ENCODE data around the gene UBL7.

The UBL7 gene

DNA sequence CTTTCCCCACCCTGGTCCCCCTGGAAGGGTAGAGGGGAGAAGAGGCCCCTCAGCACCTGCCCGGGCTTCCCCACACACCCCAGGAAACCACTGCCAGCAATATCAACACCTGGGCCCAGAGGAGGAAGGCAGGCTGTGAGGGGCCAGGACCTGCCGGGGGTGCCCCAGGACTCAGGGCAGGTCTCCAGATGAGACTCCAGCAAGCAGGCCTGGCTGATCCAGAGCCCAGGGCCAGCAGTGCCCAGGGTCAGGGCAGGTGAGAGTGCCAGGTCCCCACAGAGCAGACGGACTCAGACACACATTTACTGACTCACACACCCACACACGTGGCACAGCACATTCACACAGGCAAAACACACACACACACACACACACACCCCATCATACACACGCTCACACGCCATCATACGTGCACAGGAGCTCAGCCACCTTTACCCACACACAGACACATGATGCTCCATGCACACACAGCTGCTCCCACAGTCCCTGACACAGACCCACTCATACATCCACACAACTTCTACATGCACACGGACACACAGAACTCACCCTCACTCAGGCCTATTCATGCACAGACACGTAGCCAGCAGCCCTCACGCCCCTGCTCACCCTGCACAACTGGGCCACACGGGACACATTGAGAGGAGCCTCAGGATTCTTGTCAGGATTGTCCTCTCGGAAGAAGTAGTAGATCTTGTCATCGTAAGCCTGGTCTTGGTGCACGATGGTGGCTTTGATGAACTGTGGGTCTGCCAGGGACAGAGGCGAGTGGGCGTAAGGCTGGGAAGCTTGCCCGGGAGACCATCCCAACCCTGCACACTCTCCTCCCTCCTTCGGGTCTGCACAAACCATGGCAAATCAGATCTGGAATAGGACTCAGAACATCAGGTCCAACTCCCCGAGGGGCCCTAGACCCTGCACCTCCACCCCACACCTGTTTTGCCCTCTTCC is 44.7 kb downstream of the UBL7 start:
- Histone ChIP-seq H3K36me3 (ENCODE audit: control insufficient read depth in 1 of 2, insufficient read depth in 2 of 2, low read length in 2 of 2) (no peaks in the 10 kb centered on the region), H3K9ac (ENCODE audit: low read depth in 1 of 2, low read length in 2 of 2) (no peak overlapping the region), H3K27ac (ENCODE audit: low read depth, low read length) (no peak overlapping the region)

DNA sequence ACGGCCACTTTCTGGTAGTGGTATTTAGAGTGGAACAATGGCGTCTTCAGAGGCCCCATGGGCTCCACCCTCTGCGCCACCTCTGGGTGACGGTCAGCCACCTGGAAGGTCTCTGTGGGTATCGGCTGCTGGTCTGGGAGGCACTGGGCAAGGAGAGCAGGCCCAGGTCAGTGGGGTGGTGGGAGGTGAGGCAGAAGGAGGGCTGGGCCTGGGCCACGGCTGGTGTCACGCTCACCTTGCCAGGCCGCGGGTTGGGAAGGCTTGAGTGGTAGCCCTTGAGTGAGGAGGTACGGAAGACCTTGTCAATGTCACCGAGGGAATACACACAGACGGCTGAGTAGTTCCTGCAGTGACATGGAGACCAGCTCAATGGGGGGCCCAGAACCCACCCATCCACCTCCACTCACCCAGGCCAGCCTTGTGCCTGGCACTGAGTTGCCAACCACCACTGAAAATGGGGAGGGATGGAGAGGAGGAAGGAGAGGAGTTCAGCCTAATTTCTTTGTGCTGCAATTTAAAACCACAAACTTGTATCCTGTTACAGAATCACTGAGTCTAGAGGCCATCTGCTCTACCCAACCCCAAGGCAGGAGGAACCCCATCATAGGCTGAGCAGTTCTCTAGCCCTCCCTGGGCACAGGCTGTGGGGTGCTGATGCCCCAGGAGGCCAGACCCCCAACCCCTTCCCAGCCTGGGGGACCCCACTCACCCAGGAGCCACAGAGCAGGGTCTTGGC is 46.2 kb downstream of the UBL7 start:
- Histone ChIP-seq H3K9ac (ENCODE audit: low read depth in 1 of 2, low read length in 2 of 2) (no peak overlapping the region), H3K36me3 (ENCODE audit: control insufficient read depth in 1 of 2, insufficient read depth in 2 of 2, low read length in 2 of 2) (no peaks in the 10 kb centered on the region), H3K4me1 (ENCODE audit: control insufficient read depth in 1 of 2, insufficient read depth in 2 of 2, low read length in 2 of 2) (peaks cover 0 to 10% of the 10 kb centered on the region in 2 donors), H3K27ac (ENCODE audit: low read depth, low read length) (no peak overlapping the region), H3K27me3 (ENCODE audit: control insufficient read depth in 1 of 2, insufficient read depth in 2 of 2, low read length in 2 of 2) (no peaks in the 10 kb centered on the region), H3K4me3 (ENCODE audit: low read depth in 1 of 2, low read length in 2 of 2) (no peak overlapping the region), H3K9me3 (ENCODE audit: control insufficient read depth in 1 of 2, low read length in 2 of 2) (no peaks in the 10 kb centered on the region)

More for the DNA sequence above, 44.7 kb downstream of the UBL7 start:
- H3K4me3 ChIP-seq (ENCODE audit: low read depth in 1 of 2, low read length in 2 of 2) = no peak overlapping the region
- peaks cover 4 to 10% of the 10 kb centered on the region in 2 donors for H3K4me1 ChIP-seq (ENCODE audit: control insufficient read depth in 1 of 2, insufficient read depth in 2 of 2, low read length in 2 of 2)
- no peaks in the 10 kb centered on the region for H3K27me3 ChIP-seq (ENCODE audit: control insufficient read depth in 1 of 2, insufficient read depth in 2 of 2, low read length in 2 of 2)
- H3K9me3 ChIP-seq (ENCODE audit: control insufficient read depth in 1 of 2, low read length in 2 of 2) = no peaks in the 10 kb centered on the region

DNA sequence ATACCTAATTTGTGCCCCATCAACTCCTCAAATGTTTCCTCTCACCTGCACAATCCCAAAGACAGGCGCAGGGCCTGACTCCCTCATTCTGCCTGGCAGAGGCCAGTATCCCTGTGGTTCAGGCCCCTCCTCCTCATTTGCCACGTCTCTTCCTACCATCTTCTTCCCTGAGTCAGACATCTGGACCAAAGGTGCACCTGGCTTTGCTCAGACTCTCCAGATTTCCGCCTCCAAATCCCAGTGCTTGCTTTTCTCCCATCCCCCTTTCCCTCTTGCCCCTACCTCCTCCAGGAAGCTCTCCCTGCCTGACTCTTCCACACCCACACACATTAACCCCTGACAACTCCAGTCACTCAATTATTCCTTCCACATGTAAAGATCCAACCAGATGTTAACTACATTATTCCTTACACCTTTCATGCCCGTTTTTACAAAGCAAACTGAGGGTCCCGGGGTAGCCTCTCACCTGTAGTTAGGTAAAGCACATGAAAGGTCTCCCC is 46.8 kb downstream of the UBL7 start:
- Histone ChIP-seq H3K36me3 (ENCODE audit: control insufficient read depth in 1 of 2, insufficient read depth in 2 of 2, low read length in 2 of 2) (no peaks in the 10 kb centered on the region), H3K9me3 (ENCODE audit: control insufficient read depth in 1 of 2, low read length in 2 of 2) (no peaks in the 10 kb centered on the region), H3K9ac (ENCODE audit: low read depth in 1 of 2, low read length in 2 of 2) (no peak overlapping the region), H3K27ac (ENCODE audit: low read depth, low read length) (no peak overlapping the region), H3K4me3 (ENCODE audit: low read depth in 1 of 2, low read length in 2 of 2) (no peak overlapping the region), H3K27me3 (ENCODE audit: control insufficient read depth in 1 of 2, insufficient read depth in 2 of 2, low read length in 2 of 2) (no peaks in the 10 kb centered on the region), H3K4me1 (ENCODE audit: control insufficient read depth in 1 of 2, insufficient read depth in 2 of 2, low read length in 2 of 2) (peaks cover 0 to 7% of the 10 kb centered on the region in 2 donors)

DNA sequence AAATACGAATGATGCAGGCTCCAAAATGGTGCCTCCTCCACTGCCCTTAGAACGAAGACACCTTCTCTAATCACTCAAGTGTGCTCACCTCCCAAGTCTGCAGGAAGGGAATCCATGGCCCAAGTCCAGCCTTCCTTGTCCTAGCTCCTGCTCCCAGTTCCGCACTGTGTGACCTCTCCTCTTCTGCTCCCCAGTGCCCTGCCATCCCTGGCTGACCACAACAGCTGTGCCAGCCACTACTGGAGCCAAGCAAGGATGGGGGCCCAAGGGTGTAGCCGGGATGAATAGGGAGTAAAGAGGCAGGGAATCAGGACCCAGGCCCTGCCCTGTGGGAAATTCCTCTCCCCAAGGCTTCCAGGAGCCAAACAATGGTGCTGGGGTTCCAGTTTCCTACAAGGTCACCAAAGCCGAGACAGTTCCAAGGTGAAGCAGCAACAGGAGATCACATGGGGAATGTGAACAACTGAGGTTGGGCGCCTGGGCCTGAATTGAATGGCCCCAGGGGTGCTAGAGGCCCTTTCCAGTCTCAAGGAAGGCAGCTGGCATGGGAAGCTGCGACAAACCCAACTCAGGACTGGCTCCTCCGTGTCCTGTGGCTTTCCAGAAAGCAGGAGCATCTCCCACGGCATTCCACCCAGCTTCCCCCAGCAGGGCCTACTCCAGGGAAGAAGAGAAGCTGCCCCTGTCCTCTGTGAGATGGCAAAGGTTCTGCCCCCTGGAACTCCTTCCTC is 47.4 kb downstream of the UBL7 start:
- H3K27ac ChIP-seq (ENCODE audit: low read depth, low read length) = no peak overlapping the region
- no peaks in the 10 kb centered on the region for H3K36me3 ChIP-seq (ENCODE audit: control insufficient read depth in 1 of 2, insufficient read depth in 2 of 2, low read length in 2 of 2)
- H3K9me3 ChIP-seq (ENCODE audit: control insufficient read depth in 1 of 2, low read length in 2 of 2) = no peaks in the 10 kb centered on the region
- no peak overlapping the region for H3K9ac ChIP-seq (ENCODE audit: low read depth in 1 of 2, low read length in 2 of 2)
- H3K4me3 ChIP-seq (ENCODE audit: low read depth in 1 of 2, low read length in 2 of 2) = no peak overlapping the region
- H3K4me1 ChIP-seq (ENCODE audit: control insufficient read depth in 1 of 2, insufficient read depth in 2 of 2, low read length in 2 of 2) = peaks cover 0 to 1% of the 10 kb centered on the region in 2 donors
- no peaks in the 10 kb centered on the region for H3K27me3 ChIP-seq (ENCODE audit: control insufficient read depth in 1 of 2, insufficient read depth in 2 of 2, low read length in 2 of 2)

DNA sequence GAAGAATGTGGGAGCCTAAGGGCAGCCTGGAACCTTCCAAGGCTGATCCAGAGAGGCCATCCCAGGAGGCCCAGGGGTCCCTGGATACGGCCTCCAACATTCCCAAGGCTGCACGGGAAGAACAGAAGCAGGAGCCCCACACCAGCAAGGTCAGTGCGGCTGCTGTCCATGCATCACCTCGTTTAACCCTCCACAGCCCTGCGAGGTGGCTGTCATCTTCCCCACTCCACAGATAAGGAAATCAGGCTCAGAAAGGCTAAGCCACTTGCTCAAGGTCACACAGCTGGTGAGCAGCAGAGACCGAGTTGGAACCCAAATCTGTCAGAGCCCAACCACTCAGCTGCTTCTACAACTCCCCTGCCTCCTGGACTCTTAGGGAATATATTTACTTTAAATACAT is 48.8 kb downstream of the UBL7 start:
- Histone ChIP-seq H3K4me1 (ENCODE audit: control insufficient read depth in 1 of 2, insufficient read depth in 2 of 2, low read length in 2 of 2) (no peaks in the 10 kb centered on the region), H3K27ac (ENCODE audit: low read depth, low read length) (no peak overlapping the region), H3K9me3 (ENCODE audit: control insufficient read depth in 1 of 2, low read length in 2 of 2) (no peaks in the 10 kb centered on the region), H3K9ac (ENCODE audit: low read depth in 1 of 2, low read length in 2 of 2) (no peak overlapping the region), H3K27me3 (ENCODE audit: control insufficient read depth in 1 of 2, insufficient read depth in 2 of 2, low read length in 2 of 2) (no peaks in the 10 kb centered on the region), H3K36me3 (ENCODE audit: control insufficient read depth in 1 of 2, insufficient read depth in 2 of 2, low read length in 2 of 2) (no peaks in the 10 kb centered on the region), H3K4me3 (ENCODE audit: low read depth in 1 of 2, low read length in 2 of 2) (no peak overlapping the region)

DNA sequence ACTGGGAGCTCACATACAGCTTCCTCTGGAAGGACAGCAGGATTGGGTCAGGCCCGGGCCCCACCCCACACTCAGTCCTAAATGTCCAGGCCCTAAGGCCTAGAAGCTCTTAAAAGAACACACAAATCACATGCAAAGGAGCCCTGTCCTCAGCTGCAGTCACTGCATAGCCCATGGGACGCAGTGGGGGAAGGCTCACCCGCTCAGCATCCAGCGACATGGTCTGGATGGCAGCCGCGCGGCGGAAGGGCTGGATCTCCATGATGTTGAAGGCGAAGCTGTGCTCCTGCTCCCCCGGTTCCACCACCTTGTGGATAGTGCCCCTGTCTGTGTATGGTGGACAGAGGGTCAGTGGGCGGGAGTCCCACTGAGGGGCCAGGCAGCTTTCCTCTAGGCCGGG is 49.3 kb downstream of the UBL7 start:
- Histone ChIP-seq H3K36me3 (ENCODE audit: control insufficient read depth in 1 of 2, insufficient read depth in 2 of 2, low read length in 2 of 2) (no peaks in the 10 kb centered on the region), H3K9me3 (ENCODE audit: control insufficient read depth in 1 of 2, low read length in 2 of 2) (no peaks in the 10 kb centered on the region), H3K4me3 (ENCODE audit: low read depth in 1 of 2, low read length in 2 of 2) (no peak overlapping the region), H3K27ac (ENCODE audit: low read depth, low read length) (no peak overlapping the region), H3K9ac (ENCODE audit: low read depth in 1 of 2, low read length in 2 of 2) (no peak overlapping the region), H3K27me3 (ENCODE audit: control insufficient read depth in 1 of 2, insufficient read depth in 2 of 2, low read length in 2 of 2) (peaks cover 0 to 2% of the 10 kb centered on the region in 2 donors), H3K4me1 (ENCODE audit: control insufficient read depth in 1 of 2, insufficient read depth in 2 of 2, low read length in 2 of 2) (no peaks in the 10 kb centered on the region)

DNA sequence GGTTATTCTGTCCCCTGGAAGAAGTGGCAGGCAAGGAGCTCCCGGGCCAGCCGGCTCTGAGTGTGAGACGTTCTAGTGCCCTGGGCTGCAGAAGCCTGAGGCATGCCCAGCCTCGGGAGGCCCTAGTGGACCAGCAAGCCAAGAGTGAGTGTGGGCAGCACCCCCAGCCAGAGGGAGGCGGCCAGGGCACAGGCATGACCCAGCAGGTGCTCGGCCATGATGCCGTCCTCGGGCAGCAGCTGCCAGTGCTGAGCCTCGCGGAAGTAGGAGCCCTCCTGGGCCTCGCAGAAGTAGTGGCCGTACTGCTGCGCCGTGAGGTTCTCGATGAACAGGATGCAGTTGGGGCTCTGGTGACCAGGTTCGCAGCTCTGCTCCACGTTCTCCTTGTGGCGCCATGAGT is 50.5 kb downstream of the UBL7 start:
- no peaks in the 10 kb centered on the region for H3K4me1 ChIP-seq (ENCODE audit: control insufficient read depth in 1 of 2, insufficient read depth in 2 of 2, low read length in 2 of 2)
- H3K36me3 ChIP-seq (ENCODE audit: control insufficient read depth in 1 of 2, insufficient read depth in 2 of 2, low read length in 2 of 2) = no peaks in the 10 kb centered on the region
- H3K27me3 ChIP-seq (ENCODE audit: control insufficient read depth in 1 of 2, insufficient read depth in 2 of 2, low read length in 2 of 2) = peaks cover 0 to 5% of the 10 kb centered on the region in 2 donors
- H3K9me3 ChIP-seq (ENCODE audit: control insufficient read depth in 1 of 2, low read length in 2 of 2) = no peaks in the 10 kb centered on the region
- no peak overlapping the region for H3K27ac ChIP-seq (ENCODE audit: low read depth, low read length)
- H3K9ac ChIP-seq (ENCODE audit: low read depth in 1 of 2, low read length in 2 of 2) = no peak overlapping the region
- H3K4me3 ChIP-seq (ENCODE audit: low read depth in 1 of 2, low read length in 2 of 2) = no peak overlapping the region

DNA sequence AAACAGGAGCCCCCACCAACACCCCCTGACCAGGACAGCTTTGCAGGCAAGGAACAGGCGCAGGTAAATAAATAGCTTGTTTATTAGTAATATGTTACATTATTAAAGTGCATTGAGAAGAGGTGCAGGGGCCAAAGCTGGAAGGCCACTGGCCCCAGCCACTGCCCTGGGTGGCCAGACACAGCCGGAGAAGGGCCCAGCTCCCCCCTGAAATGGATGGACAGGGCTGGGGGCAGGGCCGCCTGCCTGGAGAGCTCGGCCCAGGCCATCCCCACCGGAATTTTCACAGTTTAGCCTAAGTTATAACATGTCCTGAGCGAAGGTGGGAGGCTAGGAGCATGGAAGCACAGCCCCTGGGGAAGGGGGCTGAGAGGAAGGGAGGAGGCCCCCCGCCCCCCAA is 51.7 kb downstream of the UBL7 start:
- Histone ChIP-seq H3K4me3 (ENCODE audit: low read depth in 1 of 2, low read length in 2 of 2) (no peak overlapping the region), H3K27me3 (ENCODE audit: control insufficient read depth in 1 of 2, insufficient read depth in 2 of 2, low read length in 2 of 2) (peaks cover 0 to 5% of the 10 kb centered on the region in 2 donors), H3K36me3 (ENCODE audit: control insufficient read depth in 1 of 2, insufficient read depth in 2 of 2, low read length in 2 of 2) (no peaks in the 10 kb centered on the region), H3K9me3 (ENCODE audit: control insufficient read depth in 1 of 2, low read length in 2 of 2) (no peaks in the 10 kb centered on the region), H3K4me1 (ENCODE audit: control insufficient read depth in 1 of 2, insufficient read depth in 2 of 2, low read length in 2 of 2) (peaks cover 0 to 1% of the 10 kb centered on the region in 2 donors), H3K9ac (ENCODE audit: low read depth in 1 of 2, low read length in 2 of 2) (no peak overlapping the region), H3K27ac (ENCODE audit: low read depth, low read length) (no peak overlapping the region)

DNA sequence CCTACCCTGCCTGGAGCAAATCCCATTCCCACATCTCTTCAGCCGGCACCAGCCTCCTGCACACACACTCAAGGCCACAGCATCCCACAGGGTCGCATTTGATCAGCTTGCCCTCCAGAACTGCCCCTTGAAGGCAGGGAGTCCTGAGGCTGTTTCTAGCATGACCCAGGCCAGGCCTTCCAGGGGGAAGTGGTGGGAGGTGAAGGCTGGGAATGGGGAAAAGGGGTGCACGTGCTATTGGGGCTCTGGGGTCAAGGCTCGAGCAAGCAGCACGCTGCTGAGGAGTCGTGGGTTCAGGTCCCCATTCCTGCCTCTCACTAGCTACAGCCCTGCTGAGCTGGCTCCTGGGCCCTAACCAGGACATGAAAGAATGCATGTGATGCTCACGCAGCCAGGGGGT is 52.1 kb downstream of the UBL7 start:
- Histone ChIP-seq H3K36me3 (ENCODE audit: control insufficient read depth in 1 of 2, insufficient read depth in 2 of 2, low read length in 2 of 2) (no peaks in the 10 kb centered on the region), H3K9me3 (ENCODE audit: control insufficient read depth in 1 of 2, low read length in 2 of 2) (no peaks in the 10 kb centered on the region), H3K9ac (ENCODE audit: low read depth in 1 of 2, low read length in 2 of 2) (no peak overlapping the region), H3K4me1 (ENCODE audit: control insufficient read depth in 1 of 2, insufficient read depth in 2 of 2, low read length in 2 of 2) (peaks cover under 1 to 5% of the 10 kb centered on the region in 2 donors), H3K4me3 (ENCODE audit: low read depth in 1 of 2, low read length in 2 of 2) (no peak overlapping the region), H3K27me3 (ENCODE audit: control insufficient read depth in 1 of 2, insufficient read depth in 2 of 2, low read length in 2 of 2) (peaks cover 0 to 5% of the 10 kb centered on the region in 2 donors), H3K27ac (ENCODE audit: low read depth, low read length) (no peak overlapping the region)
